Fibroblast of lung (primary cell): ENCODE data around the gene SNIP1.
"Not testable (repeated sequence)": the region's sequence is repeated elsewhere in the genome, so short reads cannot be mapped to it uniquely, and the experiment has no call there.

Source experiments
- CTCF ChIP-seq, 2 donors: IDR thresholded peaks in 1 of 2; conservative IDR thresholded peaks in 1 of 2; 1 replicate in 1 of 2; 2 replicates in 1 of 2; pipeline ENCODE4 v1.5.1; 2011 to 2012; ENCODE audit warnings: low read length in 2 of 2, control low read depth in 1 of 2, inconsistent platforms in 1 of 2, low read depth in 1 of 2, mild to moderate bottlenecking in 1 of 2
- EZH2 ChIP-seq: IDR thresholded peaks from 2 replicates; pipeline ENCODE4 v1.5.1; 2012; ENCODE audit warnings: low read length, control low read depth, mild to moderate bottlenecking; ENCODE audit errors: missing control alignments

GRCh38 chr1:37532418-37533156 is 21.5 kb downstream of the SNIP1 start:
- TF ChIP-seq CTCF (conservative IDR thresholded peaks at IDR 0.05 in 1 of 2, IDR thresholded peaks at IDR 0.05 in 1 of 2; ENCODE audit: low read depth in 1 of 2, low read length in 2 of 2); EZH2: not testable (repeated sequence)
